CD4-positive, alpha-beta T cell (primary cell): Measurements from ENCODE around the gene PITX1. TPM values are rescaled to one million over a fixed set of nuclear protein-coding genes. Genes with fewer than 3 reads are reported as not detected.

Source experiments
- ATAC-seq: fragments of 200-7000 bp; cut with Tn5 transposase; one replicate; pipeline ENCODE4 v1.10.0; 2022; ENCODE audit warnings: mild to moderate bottlenecking; ENCODE audit not compliant: poor library complexity
- CTCF ChIA-PET: fragments of 350-600 bp; sonication (Branson Sonifier 250); formaldehyde crosslinking; loops from one replicate; lab custom pipeline; 2021; ENCODE audit warnings: antibody characterized with exemption, inconsistent platforms; lab: Charles Lee
- POLR2A ChIA-PET: fragments of 350-600 bp; sonication (Branson Sonifier 250); formaldehyde crosslinking; loops from one replicate; lab custom pipeline; 2021; ENCODE audit warnings: antibody characterized with exemption, inconsistent platforms; lab: Charles Lee
- DNase-seq, 14 experiments: peaks; one replicate each; pipeline ENCODE4 v3.0.0-alpha.2; 2013 to 2020; ENCODE audit warnings: mixed read lengths in 2 of 14
- H3K27ac ChIP-seq, 2 donors: one replicate each; pipeline versions ENCODE4 v1.5.1 to v1.7.0; 2013; ENCODE audit warnings: low read length in 2 of 2, low read depth in 1 of 2, mild to moderate bottlenecking in 1 of 2
- H3K27me3 ChIP-seq, 2 experiments: 1 replicate in 1 of 2; 2 replicates in 1 of 2; pipeline versions ENCODE4 v1.6.1 to v1.7.0; 2013; ENCODE audit warnings: low read length in 2 of 2, control low read depth in 1 of 2, mild to moderate bottlenecking in 1 of 2, moderate library complexity in 1 of 2; ENCODE audit not compliant: insufficient read depth in 2 of 2, control insufficient read depth in 1 of 2
- H3K36me3 ChIP-seq: one replicate; pipeline ENCODE4 v1.6.1; 2013; ENCODE audit warnings: low read length, control low read depth; ENCODE audit not compliant: insufficient read depth
- H3K4me1 ChIP-seq: one replicate; pipeline ENCODE4 v1.6.1; 2013; ENCODE audit warnings: low read length, control low read depth; ENCODE audit not compliant: insufficient read depth
- H3K4me3 ChIP-seq: one replicate; pipeline ENCODE4 v1.5.1; 2013; ENCODE audit warnings: mild to moderate bottlenecking, low read length, moderate library complexity
- H3K9me3 ChIP-seq, 2 experiments: 1 replicate in 1 of 2; 2 replicates in 1 of 2; pipeline versions ENCODE4 v1.6.1 to v1.7.0; 2013; ENCODE audit warnings: low read length in 2 of 2, mild to moderate bottlenecking in 2 of 2, control low read depth in 1 of 2, moderate library complexity in 1 of 2; ENCODE audit not compliant: control insufficient read depth in 1 of 2, insufficient read depth in 1 of 2
- H3K27ac Mint-ChIP-seq: one replicate; pipeline ENCODE4 v1.8.0; 2020; ENCODE audit warnings: mixed read lengths
- H3K27me3 Mint-ChIP-seq: one replicate; pipeline ENCODE4 v1.8.0; 2021; ENCODE audit warnings: mixed read lengths
- H3K36me3 Mint-ChIP-seq: one replicate; pipeline ENCODE4 v1.8.0; 2021; ENCODE audit warnings: low read depth, mixed read lengths
- H3K4me1 Mint-ChIP-seq: one replicate; pipeline ENCODE4 v1.8.0; 2021; ENCODE audit warnings: low read depth, mixed read lengths
- H3K4me3 Mint-ChIP-seq: one replicate; pipeline ENCODE4 v1.8.0; 2020; ENCODE audit warnings: mild to moderate bottlenecking, mixed read lengths
- H3K9me3 Mint-ChIP-seq: one replicate; pipeline ENCODE4 v1.8.0; 2020; ENCODE audit warnings: mixed read lengths
- CTCF ChIP-seq: fragments of 200-600 bp; IDR thresholded peaks from one replicate; pipeline ENCODE4 v1.8.0; 2022; ENCODE audit warnings: antibody characterized with exemption, mild to moderate bottlenecking
- intact Hi-C, 2 experiments: fragments of 100-400 bp; cut with DNase I in 1 of 2; cut with micrococcal nuclease in 1 of 2; formaldehyde crosslinking; loops; one replicate each; pipeline versions ENCODE4 v1.15.1 to v1.9.0; 2023 to 2025; cut with DNase I, micrococcal nuclease
- total RNA-seq, 174 experiments: library from RNA in 2 of 174; stranded (reverse) in 2 of 174; gene quantifications; one replicate each; pipeline ENCODE4 v1.2.3 and lab custom pipeline; 2021 to 2026

Gene PITX1
- total RNA-seq, 2 experiments from 2014 or later: not detected

- Histone ChIP-seq H3K4me3 (no peak overlapping the region), H3K9me3 (no peaks in the 10 kb centered on the region), H3K4me1 (no peaks in the 10 kb centered on the region), H3K27ac (no peak overlapping the region), H3K27me3 (peaks cover 0 to 3% of the 10 kb centered on the region in 2 experiments), H3K36me3 (no peaks in the 10 kb centered on the region)
- peaks cover 15% of the 10 kb centered on the region for H3K27me3 Mint-ChIP-seq
- no peak for ATAC-seq
- H3K4me3 Mint-ChIP-seq: no peak overlapping the region
- H3K27ac Mint-ChIP-seq: no peak overlapping the region
- CTCF ChIA-PET: no interaction called here
- POLR2A ChIA-PET: no interaction called here
- no peaks in the 10 kb centered on the region for H3K4me1 Mint-ChIP-seq
- intact Hi-C loops: no loop called here
- H3K9me3 Mint-ChIP-seq: no peaks in the 10 kb centered on the region
- H3K36me3 Mint-ChIP-seq: no peaks in the 10 kb centered on the region
- no peak for TF ChIP-seq CTCF
- DNase-seq: no peak
Measured at GRCh38 chr5:135064235-135064570, 30.2 kb upstream of the PITX1 start.

DNA sequence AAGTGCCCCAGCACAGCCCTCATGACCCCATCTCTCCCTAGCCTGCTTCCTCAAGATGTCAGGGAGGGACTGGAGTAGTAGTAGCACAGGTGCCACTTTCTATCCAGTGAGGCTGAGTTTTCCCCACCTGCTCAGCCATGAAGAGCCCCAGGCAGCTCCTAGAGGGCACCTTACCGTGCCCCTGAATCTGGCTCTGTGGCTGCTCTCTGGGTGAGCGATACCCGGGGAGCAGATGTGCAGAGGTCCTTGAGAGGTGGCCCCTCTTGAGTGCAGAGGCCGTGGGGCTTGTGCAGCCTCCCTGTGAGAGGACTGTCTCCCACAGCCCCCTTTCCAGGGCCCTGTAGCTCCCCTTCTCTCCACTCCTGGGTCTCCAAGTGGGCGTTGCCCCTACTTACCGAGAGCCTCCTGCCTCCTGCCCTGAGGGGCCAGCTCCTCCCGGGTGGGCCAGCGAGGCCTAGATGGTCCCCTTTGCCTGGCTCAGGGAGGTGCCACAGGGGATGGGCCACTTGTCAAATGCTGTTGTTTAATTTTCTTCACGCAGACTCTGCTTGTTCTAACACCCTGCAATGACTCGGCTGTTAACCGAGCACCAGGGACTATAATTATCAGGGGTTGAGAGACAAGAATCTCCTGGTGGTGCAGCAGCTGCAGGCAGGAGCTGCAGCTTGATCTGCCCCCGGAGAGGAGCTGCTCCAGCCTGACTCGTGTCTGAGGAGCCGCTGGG is 29.6 kb upstream of the PITX1 start:
- no peaks in the 10 kb centered on the region for H3K36me3 Mint-ChIP-seq
- CTCF ChIA-PET: no interaction called here

GRCh38 chr5:135063056-135063445 is 29.0 kb upstream of the PITX1 start:
- Histone ChIP-seq H3K36me3 (no peaks in the 10 kb centered on the region), H3K4me1 (no peaks in the 10 kb centered on the region), H3K27ac (no peak overlapping the region), H3K9me3 (no peaks in the 10 kb centered on the region), H3K27me3 (peaks cover 3% of the 10 kb centered on the region in 2 experiments), H3K4me3 (no peak overlapping the region)
- intact Hi-C loops: no loop called here
- DNase-seq: no peak
- ChIA-PET POLR2A (no interaction called here), CTCF (no interaction called here)
- H3K36me3 Mint-ChIP-seq: no peaks in the 10 kb centered on the region
- H3K9me3 Mint-ChIP-seq: no peaks in the 10 kb centered on the region
- ATAC-seq: no peak
- no peak overlapping the region for H3K27ac Mint-ChIP-seq
- no peaks in the 10 kb centered on the region for H3K4me1 Mint-ChIP-seq
- TF ChIP-seq CTCF: no peak
- H3K27me3 Mint-ChIP-seq: peaks cover 22% of the 10 kb centered on the region
- no peak overlapping the region for H3K4me3 Mint-ChIP-seq

More for the DNA sequence above, 29.6 kb upstream of the PITX1 start:
- peaks cover 20% of the 10 kb centered on the region for H3K27me3 Mint-ChIP-seq
- POLR2A ChIA-PET: no interaction called here
- no peak overlapping the region for H3K27ac Mint-ChIP-seq
- Histone ChIP-seq H3K27me3 (peaks cover 3% of the 10 kb centered on the region in 2 experiments), H3K4me1 (no peaks in the 10 kb centered on the region), H3K36me3 (no peaks in the 10 kb centered on the region), H3K4me3 (no peak overlapping the region), H3K9me3 (no peaks in the 10 kb centered on the region), H3K27ac (no peak overlapping the region)
- DNase-seq: no peak
- TF ChIP-seq CTCF: no peak
- no peaks in the 10 kb centered on the region for H3K9me3 Mint-ChIP-seq
- H3K4me1 Mint-ChIP-seq: no peaks in the 10 kb centered on the region
- intact Hi-C loops: no loop called here
- no peak overlapping the region for H3K4me3 Mint-ChIP-seq
- ATAC-seq: no peak
